Fibroblast of villous mesenchyme (primary cell): ENCODE measurements around the gene MTHFS. TPM values are rescaled to one million over a fixed set of nuclear protein-coding genes. Genes with fewer than 3 reads are reported as not detected.

Source experiments
- DNase-seq: peaks from one replicate; pipeline ENCODE4 v3.0.0-alpha.2; 2010; ENCODE audit warnings: low read depth
- H3K4me3 ChIP-seq: 2 replicates; pipeline ENCODE4 v1.5.1; 2011; ENCODE audit warnings: low read depth, mild to moderate bottlenecking, low read length
- CTCF ChIP-seq: IDR thresholded peaks from 2 replicates; pipeline ENCODE4 v1.5.1; 2012; ENCODE audit warnings: low read depth, mild to moderate bottlenecking, low read length; ENCODE audit not compliant: insufficient read depth
- total RNA-seq: library from RNA; depleted of rRNA; stranded (reverse); fragments of >200 nt; gene quantifications from 2 replicates; pipeline ENCODE4 v1.2.3, GENCODE V29; 2012

Gene MTHFS
- total RNA-seq, 1 donor: 9.5 TPM

- H3K4me3 ChIP-seq: no peak overlapping the region
- DNase-seq: peak; percentile 84
- TF ChIP-seq CTCF: peak; percentile 99
Observed at GRCh38 chr15:79853492-79854328, 43.1 kb downstream of the MTHFS start.

- DNase-seq: peak; percentile 42
- no peak overlapping the region for H3K4me3 ChIP-seq
- TF ChIP-seq CTCF: peak; percentile 72
Observed at GRCh38 chr15:79849789-79850188, 47.0 kb downstream of the MTHFS start.

DNA sequence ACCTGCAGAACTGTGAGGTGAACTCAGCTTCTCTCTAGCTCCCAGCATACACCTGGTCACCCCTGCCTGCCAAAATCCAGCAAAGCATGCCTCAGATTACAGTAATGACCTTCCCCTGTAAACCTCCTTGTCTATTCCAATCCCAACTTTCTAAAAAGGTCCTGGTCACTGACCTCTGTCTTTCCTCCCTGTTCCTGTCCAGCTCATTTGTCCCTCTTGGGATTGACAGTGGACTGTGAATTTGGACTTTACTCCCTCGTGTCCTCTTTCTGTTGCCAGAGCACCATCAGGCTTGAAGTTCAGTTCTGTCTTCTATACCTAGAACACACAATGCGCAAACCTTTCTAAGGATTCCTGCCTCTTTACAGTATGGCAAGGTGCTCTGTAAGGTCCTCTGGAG is 50.3 kb downstream of the MTHFS start:
- no peak for TF ChIP-seq CTCF
- H3K4me3 ChIP-seq: no peak overlapping the region
- no peak for DNase-seq

DNA sequence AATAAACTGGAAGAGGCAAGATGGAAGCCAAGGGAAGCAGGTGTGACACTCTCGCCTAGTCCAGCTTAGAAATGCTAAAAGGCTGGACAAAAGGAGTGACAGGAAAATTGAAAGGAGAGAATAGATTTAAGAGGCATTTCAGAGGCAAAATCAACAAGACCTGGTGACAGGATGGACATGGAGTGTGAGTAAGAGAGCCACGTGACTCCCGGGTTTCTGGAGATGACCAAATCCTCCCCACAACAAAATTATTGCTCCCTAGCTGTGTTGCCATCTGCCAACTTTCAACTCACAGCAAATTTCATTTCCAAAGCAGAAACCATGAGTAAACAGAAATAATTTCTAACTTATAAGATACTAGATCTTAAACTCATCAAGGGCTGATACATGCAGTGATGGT is 52.6 kb downstream of the MTHFS start:
- peak; percentile 7 for DNase-seq
- TF ChIP-seq CTCF: no peak
- no peak overlapping the region for H3K4me3 ChIP-seq

GRCh38 chr15:79837846-79838245 is 59.0 kb downstream of the MTHFS start:
- H3K4me3 ChIP-seq: no peak overlapping the region
- TF ChIP-seq CTCF: no peak
- no peak for DNase-seq

DNA sequence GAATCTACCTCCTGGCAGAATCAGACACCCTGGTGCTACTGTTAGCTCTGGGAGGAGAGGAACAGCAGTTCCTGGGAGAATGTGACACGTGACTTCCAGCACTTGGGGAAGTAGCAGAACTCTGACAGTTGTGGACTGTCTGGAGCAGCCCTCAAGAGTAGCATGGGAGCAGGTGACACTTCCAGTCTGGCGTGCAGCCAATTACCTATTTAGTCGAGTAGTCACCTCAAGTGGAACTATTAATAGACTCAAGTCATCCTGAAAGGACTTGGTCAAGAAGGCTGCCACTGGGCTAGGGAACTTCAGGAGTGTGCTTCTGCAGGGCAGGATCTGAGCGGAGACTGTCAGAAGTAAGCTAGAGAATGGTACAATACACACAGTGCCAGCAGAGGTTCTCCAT is 62.3 kb downstream of the MTHFS start:
- TF ChIP-seq CTCF: no peak
- DNase-seq: no peak

More for the DNA sequence above, 62.3 kb downstream of the MTHFS start:
- no peak overlapping the region for H3K4me3 ChIP-seq
